Chondrocyte (in vitro differentiated cells): ENCODE measurements around the gene TMEM45A. TPM values are rescaled to one million over a fixed set of nuclear protein-coding genes. Genes with fewer than 3 reads are reported as not detected.

Experiments
- DNase-seq: peaks from one replicate; pipeline ENCODE4 v3.0.0; 2021; ENCODE audit warnings: mixed read lengths, low spot score
- H3K27ac Mint-ChIP-seq: one replicate; pipeline ENCODE4 v1.8.0; 2021; ENCODE audit warnings: mild to moderate bottlenecking, moderate library complexity, mixed read lengths; ENCODE audit not compliant: unreplicated experiment
- H3K27me3 Mint-ChIP-seq: 2 replicates; pipeline ENCODE4 v1.8.0; 2021; ENCODE audit warnings: low read depth, mixed read lengths
- H3K36me3 Mint-ChIP-seq: 2 replicates; pipeline ENCODE4 v1.8.0; 2021; ENCODE audit warnings: low read depth, mixed read lengths
- H3K4me1 Mint-ChIP-seq: 2 replicates; pipeline ENCODE4 v1.8.0; 2021; ENCODE audit warnings: low read depth, mild to moderate bottlenecking, mixed read lengths
- H3K4me3 Mint-ChIP-seq: one replicate; pipeline ENCODE4 v1.8.0; 2021; ENCODE audit warnings: mild to moderate bottlenecking, moderate library complexity, mixed read lengths; ENCODE audit not compliant: unreplicated experiment
- H3K9me3 Mint-ChIP-seq: 2 replicates; pipeline ENCODE4 v1.8.0; 2021; ENCODE audit warnings: low read depth, mixed read lengths
- total RNA-seq: library from RNA; stranded (reverse); gene quantifications from 3 replicates; pipeline ENCODE4 v1.2.1, GENCODE V29; 2021
- TF ChIP-seq, protein P1 (sequence below): fragments of 200-600 bp; sonication (generic); IDR thresholded peaks from 2 replicates; pipeline ENCODE4 v1.5.0; 2021; ENCODE audit warnings: antibody characterized with exemption, mild to moderate bottlenecking, moderate library complexity

TMEM45A gene
- total RNA-seq, 1 donor from 2014 or later = 69.1 TPM

GRCh38 chr3:100613721-100614390 is 121.4 kb downstream of the TMEM45A start:
- H3K27ac Mint-ChIP-seq = no peak overlapping the region
- H3K4me3 Mint-ChIP-seq = no peak overlapping the region

DNA sequence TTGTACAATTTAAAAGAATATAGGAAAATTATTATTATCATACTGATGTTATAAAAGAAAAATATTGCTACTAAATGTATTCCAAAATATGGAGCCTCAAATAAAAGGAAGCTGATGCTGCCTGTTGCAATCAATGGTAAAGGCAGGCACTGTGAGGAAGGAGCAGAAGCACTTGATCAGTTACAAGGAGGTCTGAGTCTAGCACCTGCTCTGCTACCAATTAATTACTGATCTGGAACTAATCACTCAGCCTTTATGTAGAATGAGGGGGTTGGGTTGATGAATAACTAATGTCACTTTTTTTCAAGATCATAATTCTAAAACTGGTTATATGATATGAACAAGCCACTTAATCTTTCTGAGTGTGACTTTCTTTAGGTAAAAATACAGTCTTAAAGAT is 122.5 kb downstream of the TMEM45A start:
- no peak for DNase-seq
- TF ChIP-seq, protein P1, sequence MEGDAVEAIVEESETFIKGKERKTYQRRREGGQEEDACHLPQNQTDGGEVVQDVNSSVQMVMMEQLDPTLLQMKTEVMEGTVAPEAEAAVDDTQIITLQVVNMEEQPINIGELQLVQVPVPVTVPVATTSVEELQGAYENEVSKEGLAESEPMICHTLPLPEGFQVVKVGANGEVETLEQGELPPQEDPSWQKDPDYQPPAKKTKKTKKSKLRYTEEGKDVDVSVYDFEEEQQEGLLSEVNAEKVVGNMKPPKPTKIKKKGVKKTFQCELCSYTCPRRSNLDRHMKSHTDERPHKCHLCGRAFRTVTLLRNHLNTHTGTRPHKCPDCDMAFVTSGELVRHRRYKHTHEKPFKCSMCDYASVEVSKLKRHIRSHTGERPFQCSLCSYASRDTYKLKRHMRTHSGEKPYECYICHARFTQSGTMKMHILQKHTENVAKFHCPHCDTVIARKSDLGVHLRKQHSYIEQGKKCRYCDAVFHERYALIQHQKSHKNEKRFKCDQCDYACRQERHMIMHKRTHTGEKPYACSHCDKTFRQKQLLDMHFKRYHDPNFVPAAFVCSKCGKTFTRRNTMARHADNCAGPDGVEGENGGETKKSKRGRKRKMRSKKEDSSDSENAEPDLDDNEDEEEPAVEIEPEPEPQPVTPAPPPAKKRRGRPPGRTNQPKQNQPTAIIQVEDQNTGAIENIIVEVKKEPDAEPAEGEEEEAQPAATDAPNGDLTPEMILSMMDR = no peak
- H3K36me3 Mint-ChIP-seq = peaks cover 5% of the 10 kb centered on the region
- no peak overlapping the region for H3K4me3 Mint-ChIP-seq
- H3K4me1 Mint-ChIP-seq = peaks cover 5% of the 10 kb centered on the region
- no peak overlapping the region for H3K27ac Mint-ChIP-seq
- peaks cover 49% of the 10 kb centered on the region for H3K27me3 Mint-ChIP-seq
- H3K9me3 Mint-ChIP-seq = no peaks in the 10 kb centered on the region

More at GRCh38 chr3:100613721-100614390, 121.4 kb downstream of the TMEM45A start:
- TF ChIP-seq, protein P1 = no peak
- DNase-seq = no peak
- Mint-ChIP-seq H3K36me3 (peaks cover 5% of the 10 kb centered on the region), H3K9me3 (no peaks in the 10 kb centered on the region), H3K4me1 (peaks cover 5% of the 10 kb centered on the region), H3K27me3 (peaks cover 56% of the 10 kb centered on the region)

DNA sequence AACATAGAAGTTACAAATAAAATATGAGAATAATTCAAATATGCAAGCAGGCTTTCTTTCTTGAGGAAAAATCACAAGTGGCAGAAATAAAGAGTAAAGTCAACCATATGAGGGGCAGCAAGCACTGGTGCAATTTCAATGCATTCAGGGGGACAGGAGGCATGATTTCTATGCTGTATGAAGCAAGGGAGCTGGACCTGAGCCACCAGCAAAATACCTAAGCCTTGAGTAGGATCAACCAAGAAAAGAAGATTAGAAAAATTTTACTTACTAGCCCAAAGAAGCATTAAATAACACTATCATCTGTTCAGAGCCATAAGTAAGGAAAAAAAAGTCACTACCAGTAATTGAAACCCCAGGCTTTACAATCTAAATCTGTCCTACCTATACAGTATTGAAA is 123.3 kb downstream of the TMEM45A start:
- peaks cover 5% of the 10 kb centered on the region for H3K36me3 Mint-ChIP-seq
- H3K9me3 Mint-ChIP-seq = no peaks in the 10 kb centered on the region
- no peak overlapping the region for H3K27ac Mint-ChIP-seq
- DNase-seq = no peak
- no peak overlapping the region for H3K4me3 Mint-ChIP-seq
- TF ChIP-seq, protein P1 = no peak
- H3K27me3 Mint-ChIP-seq = peaks cover 42% of the 10 kb centered on the region
- peaks cover 5% of the 10 kb centered on the region for H3K4me1 Mint-ChIP-seq

GRCh38 chr3:100621251-100621650 is 128.8 kb downstream of the TMEM45A start:
- Mint-ChIP-seq H3K4me1 (no peaks in the 10 kb centered on the region), H3K27ac (no peak overlapping the region), H3K36me3 (peaks cover 3% of the 10 kb centered on the region)

More at GRCh38 chr3:100621251-100621650, 128.8 kb downstream of the TMEM45A start:
- no peak overlapping the region for H3K4me3 Mint-ChIP-seq
- TF ChIP-seq, protein P1 = no peak
- H3K9me3 Mint-ChIP-seq = peaks cover 14% of the 10 kb centered on the region
- no peak for DNase-seq
- peaks cover 28% of the 10 kb centered on the region for H3K27me3 Mint-ChIP-seq

Other genes with a start within 250 kb of the TMEM45A start
- gene TBC1D23, start 231.6 kb upstream of the TMEM45A start, total RNA-seq = 43.5 to 47.2 TPM (median 46.6 TPM) in 3 replicates
- gene NIT2, start 157.9 kb upstream of the TMEM45A start, total RNA-seq = 46.2 to 52.7 TPM (median 46.6 TPM) in 3 replicates
- gene TOMM70, start 91.5 kb upstream of the TMEM45A start, total RNA-seq = 33.9 to 43.3 TPM (median 34.9 TPM) in 3 replicates
- gene LNP1, start 91.1 kb upstream of the TMEM45A start, total RNA-seq = 1.0 to 2.2 TPM (median 1.5 TPM) in 3 replicates
- not detected in 3 replicates for gene ADGRG7, start 117.0 kb downstream of the TMEM45A start, total RNA-seq
- gene TFG, start 216.9 kb downstream of the TMEM45A start, total RNA-seq = 148 to 162 TPM (median 149 TPM) in 3 replicates